Measurements from ENCODE around the gene DHX15.

DHX15 gene

DNA sequence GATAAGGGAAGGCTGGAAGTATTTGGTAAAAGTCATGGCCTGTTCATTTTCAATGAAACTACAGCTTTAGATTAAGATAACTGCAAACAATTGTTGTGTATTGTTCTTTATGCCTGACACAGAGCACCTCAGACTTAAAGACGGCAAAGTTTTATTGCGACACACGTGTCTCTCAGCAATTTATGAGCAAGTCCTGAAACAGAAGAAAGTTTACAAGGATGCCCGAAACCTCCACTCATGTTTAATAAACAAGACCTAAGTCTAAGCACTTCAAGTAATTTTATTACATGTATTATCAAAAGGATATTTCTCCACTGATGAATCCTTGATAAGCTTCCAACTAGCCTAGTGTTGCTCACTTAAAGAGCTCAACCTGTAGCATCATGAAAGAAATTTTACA is 51.0 kb downstream of the DHX15 start:
- Histone ChIP-seq H2AFZ (ENCODE audit: low read length) (no peak overlapping the region), H3K9me2 (replicated peaks; ENCODE audit: low read depth, low read length) (no peaks in the 10 kb centered on the region), H3K9me3 (ENCODE audit: insufficient read depth, low read depth, low read length) (no peaks in the 10 kb centered on the region), H3K4me2 (ENCODE audit: low read depth, low read length, poor library complexity, severe bottlenecking) (no peak overlapping the region), H4K20me1 (ENCODE audit: insufficient read depth, low read length, poor library complexity, severe bottlenecking) (peaks cover 59% of the 10 kb centered on the region), H3F3A (ENCODE audit: low read depth) (no peaks in the 10 kb centered on the region), H3K36me3 (ENCODE audit: insufficient read depth, low read length) (peaks cover 94% of the 10 kb centered on the region), H3K9ac (ENCODE audit: low read depth, low read length, poor library complexity, severe bottlenecking) (no peak overlapping the region), H3K4me3 (ENCODE audit: low read length, poor library complexity, severe bottlenecking) (no peak overlapping the region), H3K27me3 (ENCODE audit: insufficient read depth, low read length, poor library complexity, severe bottlenecking) (no peaks in the 10 kb centered on the region), H3K79me2 (ENCODE audit: insufficient read depth, low read length) (peaks cover 42% of the 10 kb centered on the region), H3K4me1 (ENCODE audit: insufficient read depth, low read length, poor library complexity, severe bottlenecking) (peaks cover 13% of the 10 kb centered on the region)
- TF ChIP-seq, protein P1, sequence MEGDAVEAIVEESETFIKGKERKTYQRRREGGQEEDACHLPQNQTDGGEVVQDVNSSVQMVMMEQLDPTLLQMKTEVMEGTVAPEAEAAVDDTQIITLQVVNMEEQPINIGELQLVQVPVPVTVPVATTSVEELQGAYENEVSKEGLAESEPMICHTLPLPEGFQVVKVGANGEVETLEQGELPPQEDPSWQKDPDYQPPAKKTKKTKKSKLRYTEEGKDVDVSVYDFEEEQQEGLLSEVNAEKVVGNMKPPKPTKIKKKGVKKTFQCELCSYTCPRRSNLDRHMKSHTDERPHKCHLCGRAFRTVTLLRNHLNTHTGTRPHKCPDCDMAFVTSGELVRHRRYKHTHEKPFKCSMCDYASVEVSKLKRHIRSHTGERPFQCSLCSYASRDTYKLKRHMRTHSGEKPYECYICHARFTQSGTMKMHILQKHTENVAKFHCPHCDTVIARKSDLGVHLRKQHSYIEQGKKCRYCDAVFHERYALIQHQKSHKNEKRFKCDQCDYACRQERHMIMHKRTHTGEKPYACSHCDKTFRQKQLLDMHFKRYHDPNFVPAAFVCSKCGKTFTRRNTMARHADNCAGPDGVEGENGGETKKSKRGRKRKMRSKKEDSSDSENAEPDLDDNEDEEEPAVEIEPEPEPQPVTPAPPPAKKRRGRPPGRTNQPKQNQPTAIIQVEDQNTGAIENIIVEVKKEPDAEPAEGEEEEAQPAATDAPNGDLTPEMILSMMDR (conservative IDR thresholded peaks at IDR 0.05; ENCODE audit: low read length): no peak
- no peak for TF ChIP-seq EZH2phosphoT487 (IDR thresholded peaks at IDR 0.05; ENCODE audit: borderline replicate concordance)

DNA sequence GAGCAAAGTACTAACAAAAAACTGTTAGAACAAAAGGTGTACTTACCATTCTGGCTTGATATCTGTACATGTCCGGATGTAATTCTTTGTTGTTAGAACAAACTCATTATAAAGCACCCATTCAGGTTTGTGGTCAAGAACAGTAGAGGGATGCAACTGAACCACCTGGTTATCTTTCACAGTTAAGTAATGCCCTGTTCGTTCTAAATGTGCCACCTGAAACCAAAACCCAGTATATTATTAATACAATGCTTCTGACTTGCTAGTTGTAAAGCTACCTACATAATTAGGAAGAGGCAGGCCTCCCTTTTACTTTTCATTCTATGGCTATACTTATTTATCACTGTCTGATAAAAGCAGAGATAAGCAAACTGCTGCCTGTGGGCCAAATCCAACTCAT is 54.8 kb downstream of the DHX15 start:
- H3K79me2 ChIP-seq (ENCODE audit: insufficient read depth, low read length): peaks cover 12% of the 10 kb centered on the region
- H3K9me3 ChIP-seq (ENCODE audit: insufficient read depth, low read depth, low read length): no peaks in the 10 kb centered on the region
- H3K4me1 ChIP-seq (ENCODE audit: insufficient read depth, low read length, poor library complexity, severe bottlenecking): no peaks in the 10 kb centered on the region
- no peak overlapping the region for H2AFZ ChIP-seq (ENCODE audit: low read length)
- no peak overlapping the region for H3K9ac ChIP-seq (ENCODE audit: low read depth, low read length, poor library complexity, severe bottlenecking)
- no peaks in the 10 kb centered on the region for H3K27me3 ChIP-seq (ENCODE audit: insufficient read depth, low read length, poor library complexity, severe bottlenecking)
- no peaks in the 10 kb centered on the region for H3K9me2 ChIP-seq (replicated peaks; ENCODE audit: low read depth, low read length)
- H4K20me1 ChIP-seq (ENCODE audit: insufficient read depth, low read length, poor library complexity, severe bottlenecking): peaks cover 26% of the 10 kb centered on the region
- no peaks in the 10 kb centered on the region for H3F3A ChIP-seq (ENCODE audit: low read depth)
- peaks cover 92% of the 10 kb centered on the region for H3K36me3 ChIP-seq (ENCODE audit: insufficient read depth, low read length)
- TF ChIP-seq, protein P1 (conservative IDR thresholded peaks at IDR 0.05; ENCODE audit: low read length): no peak
- TF ChIP-seq EZH2phosphoT487 (IDR thresholded peaks at IDR 0.05; ENCODE audit: borderline replicate concordance): no peak
- no peak overlapping the region for H3K4me2 ChIP-seq (ENCODE audit: low read depth, low read length, poor library complexity, severe bottlenecking)
- H3K4me3 ChIP-seq (ENCODE audit: low read length, poor library complexity, severe bottlenecking): no peak overlapping the region

DNA sequence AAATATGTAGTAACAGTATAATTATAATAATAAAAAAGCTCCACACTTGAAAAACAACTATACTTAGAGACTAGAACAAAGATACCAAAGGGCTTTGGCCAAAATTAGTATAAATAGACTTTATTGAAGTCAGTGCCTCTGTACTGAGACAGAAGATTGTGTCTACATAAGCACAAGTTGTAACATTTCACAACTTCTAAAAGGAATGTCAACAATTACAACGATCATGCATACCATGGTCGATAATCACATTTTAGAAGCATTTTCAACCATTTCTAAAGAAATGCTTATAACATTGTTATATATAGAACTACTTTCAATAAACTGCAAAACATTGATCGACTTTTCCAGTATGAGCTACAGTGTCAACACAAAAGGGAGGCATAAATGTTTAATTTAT is 57.0 kb downstream of the DHX15 start:
- H4K20me1 ChIP-seq (ENCODE audit: insufficient read depth, low read length, poor library complexity, severe bottlenecking): peaks cover 10% of the 10 kb centered on the region
- no peaks in the 10 kb centered on the region for H3K9me2 ChIP-seq (replicated peaks; ENCODE audit: low read depth, low read length)

More for the DNA sequence above, 57.0 kb downstream of the DHX15 start:
- no peak overlapping the region for H3K4me3 ChIP-seq (ENCODE audit: low read length, poor library complexity, severe bottlenecking)
- no peak overlapping the region for H2AFZ ChIP-seq (ENCODE audit: low read length)
- H3K9ac ChIP-seq (ENCODE audit: low read depth, low read length, poor library complexity, severe bottlenecking): no peak overlapping the region
- H3K79me2 ChIP-seq (ENCODE audit: insufficient read depth, low read length): 0 out of 2 replicates have a peak, but pooled peaks cover 5% of the 10 kb centered on the region
- TF ChIP-seq EZH2phosphoT487 (IDR thresholded peaks at IDR 0.05; ENCODE audit: borderline replicate concordance): no peak
- TF ChIP-seq, protein P1 (conservative IDR thresholded peaks at IDR 0.05; ENCODE audit: low read length): no peak
- H3K4me1 ChIP-seq (ENCODE audit: insufficient read depth, low read length, poor library complexity, severe bottlenecking): no peaks in the 10 kb centered on the region
- no peaks in the 10 kb centered on the region for H3F3A ChIP-seq (ENCODE audit: low read depth)
- peaks cover 90% of the 10 kb centered on the region for H3K36me3 ChIP-seq (ENCODE audit: insufficient read depth, low read length)
- no peak overlapping the region for H3K4me2 ChIP-seq (ENCODE audit: low read depth, low read length, poor library complexity, severe bottlenecking)
- H3K9me3 ChIP-seq (ENCODE audit: insufficient read depth, low read depth, low read length): no peaks in the 10 kb centered on the region
- no peaks in the 10 kb centered on the region for H3K27me3 ChIP-seq (ENCODE audit: insufficient read depth, low read length, poor library complexity, severe bottlenecking)

Measured in Loucy (cell line).